Measurements from ENCODE around the gene CA5A. TPM values are rescaled to one million over a fixed set of nuclear protein-coding genes. Genes with fewer than 3 reads are reported as not detected.

CA5A gene
- total and polyA plus RNA-seq, 2 of the 13 experiments (the other 11 are each of a cell fraction or from before 2014, with no cell fraction given), result 66.8 to 106 TPM

GRCh38 chr16:87853411-87854052, 82.8 kb downstream of the CA5A start (continued):
- TF ChIP-seq USF2 (IDR thresholded peaks at IDR 0.05; ENCODE audit: low read depth, low read length) (no peak), USF2 (CRISPR knock-in tag; IDR thresholded peaks at IDR 0.05; ENCODE audit: borderline replicate concordance) (no peak), ZBTB10 (CRISPR knock-in tag; IDR thresholded peaks at IDR 0.05; ENCODE audit: borderline replicate concordance) (0 out of 2 replicates have a peak, but pooled peaks have one; percentile 20), ZNF142 (CRISPR knock-in tag; IDR thresholded peaks at IDR 0.05) (0 out of 2 replicates have a peak, but pooled peaks have one; percentile 70), ZNF678 (CRISPR knock-in tag; IDR thresholded peaks at IDR 0.05) (0 out of 2 replicates have a peak, but pooled peaks have one; percentile 19), MATR3 (CRISPR knock-in tag; IDR thresholded peaks at IDR 0.05) (no peak), ZNF784 (CRISPR knock-in tag; IDR thresholded peaks at IDR 0.05; ENCODE audit: borderline replicate concordance) (0 out of 2 replicates have a peak, but pooled peaks have one; percentile 21), SP1 (IDR thresholded peaks at IDR 0.05) (no peak), SP1 (CRISPR knock-in tag; IDR thresholded peaks at IDR 0.05) (peak; percentile 79; the same call in 1 of the 2 replicates), ZFY (CRISPR knock-in tag; IDR thresholded peaks at IDR 0.05) (peak; percentile 41; the same call in 1 of the 2 replicates), ZNF629 (CRISPR knock-in tag; conservative IDR thresholded peaks at IDR 0.05) (0 out of 2 replicates have a peak, but pooled peaks have one; percentile 27), BRD4 (CRISPR knock-in tag; IDR thresholded peaks at IDR 0.05) (0 out of 2 replicates have a peak, but pooled peaks have one; percentile 11), ZBTB43 (CRISPR knock-in tag; conservative IDR thresholded peaks at IDR 0.05) (no peak), TAF1 (CRISPR knock-in tag; IDR thresholded peaks at IDR 0.05) (peak; percentile 70; the same call in 1 of the 2 replicates), JUND (CRISPR knock-in tag; IDR thresholded peaks at IDR 0.05) (no peak; the same call in 1 of the 2 replicates), NFKB2 (CRISPR knock-in tag; IDR thresholded peaks at IDR 0.05; ENCODE audit: borderline replicate concordance) (peak; percentile 76; the same call in 1 of the 2 replicates)
